GM21526 (cell line): ENCODE results near the gene PLEKHG1.

Experiments used
- ATAC-seq: cut with Tn5 transposase; IDR thresholded peaks from one replicate; pipeline ENCODE4 v1.9.1; 2021; ENCODE audit warnings: moderate library complexity; ENCODE audit not compliant: unreplicated experiment, low FRiP score

Gene PLEKHG1

DNA sequence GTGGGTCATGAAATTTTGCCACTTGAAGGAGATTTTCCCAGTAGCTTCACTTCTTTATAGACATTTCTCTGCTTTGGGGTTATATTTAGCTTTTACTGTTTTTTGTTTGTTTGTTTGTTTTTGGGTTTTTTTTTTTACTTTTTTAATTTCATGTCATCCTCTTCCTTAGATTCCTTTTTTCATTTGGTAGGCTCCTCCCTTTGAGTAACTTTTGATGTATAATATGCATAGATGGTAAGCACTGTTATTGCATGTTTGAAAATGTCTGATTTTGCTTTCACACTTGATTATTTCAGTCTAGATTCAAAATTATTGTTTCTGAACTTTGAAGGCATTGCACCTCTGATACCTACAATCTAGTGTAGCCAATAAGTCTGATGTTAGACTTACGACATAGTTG, 37.6 kb downstream of the PLEKHG1 start:
- no peak for ATAC-seq

GRCh38 chr6:150638267-150638666, 38.6 kb downstream of the PLEKHG1 start:
- no peak for ATAC-seq

DNA sequence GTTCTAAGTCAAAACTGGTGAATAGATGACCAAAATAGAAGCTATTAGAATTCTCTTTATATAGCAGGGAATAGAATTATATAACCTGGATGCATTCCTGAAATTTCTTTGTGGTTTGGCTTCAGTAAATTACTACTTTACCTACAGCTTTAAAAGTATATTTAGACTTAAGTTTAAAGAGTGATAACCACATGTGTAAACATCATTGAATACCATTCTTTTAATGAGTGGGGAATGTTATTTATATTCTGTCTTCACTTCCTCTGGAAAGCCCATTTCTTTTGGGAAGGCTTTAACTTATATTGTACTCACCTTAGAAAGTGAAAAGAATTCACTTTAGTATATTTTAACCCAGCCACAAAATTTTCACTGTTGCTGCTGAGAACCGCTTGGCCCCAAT, 39.1 kb downstream of the PLEKHG1 start:
- ATAC-seq, result no peak

- no peak for ATAC-seq
Measured at GRCh38 chr6:150639823-150640331, 40.2 kb downstream of the PLEKHG1 start.

GRCh38 chr6:150640556-150641209, 41.0 kb downstream of the PLEKHG1 start:
- ATAC-seq, result no peak

- peak; percentile 64 for ATAC-seq
Measured at GRCh38 chr6:150641398-150642139, 41.9 kb downstream of the PLEKHG1 start.

GRCh38 chr6:150646228-150646627, 46.5 kb downstream of the PLEKHG1 start:
- no peak for ATAC-seq

- ATAC-seq, result no peak
Measured at GRCh38 chr6:150647051-150647450, 47.4 kb downstream of the PLEKHG1 start.
